Measurements from ENCODE around the gene CEACAM19.

CEACAM19 gene

GRCh38 chr19:44723299-44723951 is 52.1 kb downstream of the CEACAM19 start:
- H3K4me1 Mint-ChIP-seq (ENCODE audit: low read depth) = peaks cover 37% of the 10 kb centered on the region
- no peaks in the 10 kb centered on the region for H3K9me3 Mint-ChIP-seq
- peak overlapping the region; percentile 23 for H3K27ac Mint-ChIP-seq
- peak overlapping the region; percentile 29 for H3K4me3 Mint-ChIP-seq
- DNase-seq (ENCODE audit: low spot score) = no peak
- no peaks in the 10 kb centered on the region for H3K36me3 Mint-ChIP-seq (ENCODE audit: low read depth)
- no peaks in the 10 kb centered on the region for H3K27me3 Mint-ChIP-seq (ENCODE audit: low read depth)

GRCh38 chr19:44723952-44724319 is 52.7 kb downstream of the CEACAM19 start:
- DNase-seq (ENCODE audit: low spot score) = peak; percentile 75
- Mint-ChIP-seq H3K27me3 (ENCODE audit: low read depth) (no peaks in the 10 kb centered on the region), H3K27ac (peak overlapping the region; percentile 23), H3K4me3 (no peak overlapping the region), H3K4me1 (ENCODE audit: low read depth) (peaks cover 39% of the 10 kb centered on the region), H3K9me3 (no peaks in the 10 kb centered on the region), H3K36me3 (ENCODE audit: low read depth) (no peaks in the 10 kb centered on the region)

GRCh38 chr19:44725251-44725650 is 54.0 kb downstream of the CEACAM19 start:
- H3K27me3 Mint-ChIP-seq (ENCODE audit: low read depth) = no peaks in the 10 kb centered on the region
- DNase-seq (ENCODE audit: low spot score) = no peak
- H3K4me1 Mint-ChIP-seq (ENCODE audit: low read depth) = peaks cover 43% of the 10 kb centered on the region
- H3K36me3 Mint-ChIP-seq (ENCODE audit: low read depth) = no peaks in the 10 kb centered on the region
- H3K9me3 Mint-ChIP-seq = no peaks in the 10 kb centered on the region
- no peak overlapping the region for H3K4me3 Mint-ChIP-seq
- H3K27ac Mint-ChIP-seq = no peak overlapping the region

DNA sequence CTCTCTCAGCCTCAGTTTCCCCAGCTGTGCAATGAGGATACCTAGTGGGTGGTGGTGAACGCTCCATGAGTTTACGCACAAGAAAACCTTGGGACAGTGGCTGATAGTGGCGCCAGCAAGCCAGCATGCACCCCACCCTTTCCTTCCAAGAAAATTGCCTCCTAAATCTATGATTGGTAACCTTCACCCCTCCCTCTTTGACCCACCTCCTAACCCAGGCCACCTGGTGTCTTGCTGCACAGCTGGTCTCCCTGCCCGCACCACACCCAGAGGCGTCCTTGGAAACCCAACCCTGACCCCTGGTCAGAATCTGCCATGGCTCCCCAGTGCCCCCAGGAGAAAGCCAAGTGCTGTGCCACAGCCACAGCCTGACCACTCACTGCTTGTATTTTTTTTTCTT is 54.4 kb downstream of the CEACAM19 start:
- Mint-ChIP-seq H3K4me3 (no peak overlapping the region), H3K36me3 (ENCODE audit: low read depth) (no peaks in the 10 kb centered on the region), H3K27me3 (ENCODE audit: low read depth) (no peaks in the 10 kb centered on the region), H3K9me3 (no peaks in the 10 kb centered on the region), H3K27ac (no peak overlapping the region), H3K4me1 (ENCODE audit: low read depth) (peaks cover 43% of the 10 kb centered on the region)
- DNase-seq (ENCODE audit: low spot score) = no peak

- Mint-ChIP-seq H3K36me3 (ENCODE audit: low read depth) (no peaks in the 10 kb centered on the region), H3K4me3 (no peak overlapping the region), H3K4me1 (ENCODE audit: low read depth) (peaks cover 43% of the 10 kb centered on the region), H3K27me3 (ENCODE audit: low read depth) (no peaks in the 10 kb centered on the region), H3K27ac (no peak overlapping the region), H3K9me3 (no peaks in the 10 kb centered on the region)
- DNase-seq (ENCODE audit: low spot score) = no peak
Observed at GRCh38 chr19:44726465-44726864, 55.2 kb downstream of the CEACAM19 start.

DNA sequence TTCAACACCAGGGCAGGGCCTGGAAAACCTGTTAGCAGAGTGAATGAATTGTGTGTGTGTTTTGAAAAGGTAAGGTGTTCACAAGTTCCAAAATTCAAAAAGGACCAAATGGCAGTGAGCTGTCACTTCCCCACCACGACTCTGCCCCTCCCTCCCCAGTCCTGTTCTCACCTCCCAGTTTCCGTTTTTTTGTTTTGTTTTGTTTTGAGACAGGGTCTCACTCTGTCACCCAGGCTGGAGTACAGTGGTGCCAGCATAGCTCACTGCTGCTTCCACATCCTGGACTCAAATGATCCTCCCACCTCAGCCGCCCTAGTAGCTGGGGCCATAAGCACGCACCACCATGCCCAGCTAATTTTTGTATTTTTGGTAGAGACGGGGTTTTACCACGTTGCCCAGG is 56.9 kb downstream of the CEACAM19 start:
- H3K27ac Mint-ChIP-seq = peak overlapping the region; percentile 58

GRCh38 chr19:44729516-44730033 is 58.3 kb downstream of the CEACAM19 start:
- H3K36me3 Mint-ChIP-seq (ENCODE audit: low read depth) = no peaks in the 10 kb centered on the region
- H3K4me1 Mint-ChIP-seq (ENCODE audit: low read depth) = peaks cover 22% of the 10 kb centered on the region
- no peak for DNase-seq (ENCODE audit: low spot score)
- no peak overlapping the region for H3K4me3 Mint-ChIP-seq
- H3K27ac Mint-ChIP-seq = peak overlapping the region; percentile 28
- H3K9me3 Mint-ChIP-seq = no peaks in the 10 kb centered on the region
- H3K27me3 Mint-ChIP-seq (ENCODE audit: low read depth) = peaks cover 2% of the 10 kb centered on the region

More for the DNA sequence above, 56.9 kb downstream of the CEACAM19 start:
- Mint-ChIP-seq H3K4me1 (ENCODE audit: low read depth) (peaks cover 32% of the 10 kb centered on the region), H3K9me3 (no peaks in the 10 kb centered on the region), H3K4me3 (no peak overlapping the region), H3K36me3 (ENCODE audit: low read depth) (no peaks in the 10 kb centered on the region), H3K27me3 (ENCODE audit: low read depth) (peaks cover 2% of the 10 kb centered on the region)
- no peak for DNase-seq (ENCODE audit: low spot score)

DNA sequence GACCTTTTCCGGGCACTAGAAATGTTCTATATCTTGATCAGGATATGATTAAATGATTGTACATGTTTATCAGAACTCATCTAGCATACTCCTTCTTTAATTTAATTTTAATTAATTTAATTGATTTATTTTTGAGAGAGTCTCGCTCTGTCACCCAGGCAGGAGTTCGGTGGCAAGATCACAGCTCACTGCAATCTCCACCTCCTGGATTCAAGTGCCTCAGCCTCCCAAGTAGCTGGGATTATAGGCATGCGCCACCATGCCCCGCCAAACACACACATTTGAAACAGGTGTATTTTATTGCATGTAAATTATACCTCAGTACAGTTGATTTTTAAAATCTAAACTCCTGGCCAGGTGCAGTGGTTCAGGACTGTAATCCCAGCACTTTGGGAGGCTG is 59.8 kb downstream of the CEACAM19 start:
- no peak for DNase-seq (ENCODE audit: low spot score)
- H3K9me3 Mint-ChIP-seq = no peaks in the 10 kb centered on the region
- peaks cover 2% of the 10 kb centered on the region for H3K27me3 Mint-ChIP-seq (ENCODE audit: low read depth)
- no peak overlapping the region for H3K4me3 Mint-ChIP-seq
- H3K36me3 Mint-ChIP-seq (ENCODE audit: low read depth) = no peaks in the 10 kb centered on the region
- peaks cover 21% of the 10 kb centered on the region for H3K4me1 Mint-ChIP-seq (ENCODE audit: low read depth)
- H3K27ac Mint-ChIP-seq = no peak overlapping the region

- H3K27ac Mint-ChIP-seq = no peak overlapping the region
- peaks cover 21% of the 10 kb centered on the region for H3K4me1 Mint-ChIP-seq (ENCODE audit: low read depth)
- peaks cover 2% of the 10 kb centered on the region for H3K27me3 Mint-ChIP-seq (ENCODE audit: low read depth)
- no peak for DNase-seq (ENCODE audit: low spot score)
- H3K9me3 Mint-ChIP-seq = no peaks in the 10 kb centered on the region
- H3K4me3 Mint-ChIP-seq = no peak overlapping the region
- no peaks in the 10 kb centered on the region for H3K36me3 Mint-ChIP-seq (ENCODE audit: low read depth)
Observed at GRCh38 chr19:44731622-44732021, 60.3 kb downstream of the CEACAM19 start.

DNA sequence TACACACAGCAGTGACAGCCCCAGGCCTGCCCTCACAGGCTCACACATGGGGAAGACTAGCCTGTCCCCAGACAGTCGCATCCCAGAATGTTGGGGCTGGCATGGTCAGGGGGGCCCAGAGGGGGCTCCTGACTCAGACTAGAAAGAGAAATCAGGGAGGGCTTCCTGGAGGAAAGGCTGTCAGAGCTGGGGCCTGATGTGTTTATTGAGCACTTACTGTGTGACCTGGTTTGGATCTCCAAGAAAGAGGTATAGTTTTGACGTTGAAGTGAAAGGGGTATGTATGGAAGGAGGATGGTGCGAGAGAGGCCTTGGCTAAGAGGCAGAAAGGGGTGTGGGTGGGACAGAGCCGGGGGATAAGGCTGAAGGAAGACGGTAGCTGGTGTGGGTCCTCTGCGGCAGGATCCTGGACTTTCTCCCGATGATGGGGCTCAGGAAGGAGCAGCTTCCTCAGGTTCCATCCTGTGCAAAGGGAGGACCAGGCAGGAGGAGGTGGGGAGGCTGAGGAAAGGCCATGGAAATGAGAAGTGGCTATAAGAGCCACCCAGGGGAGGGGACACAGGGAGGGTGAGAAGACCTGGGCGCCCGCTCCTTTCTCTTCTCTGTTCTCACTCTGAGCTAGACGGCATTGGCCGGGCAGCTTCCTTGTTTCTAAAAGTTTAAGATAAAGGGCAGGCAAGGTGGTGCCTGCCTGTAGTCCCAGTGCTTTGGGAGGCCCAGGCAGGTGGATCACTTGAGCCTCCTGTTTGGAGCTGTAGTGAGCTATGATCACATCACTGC is 61.1 kb downstream of the CEACAM19 start:
- Mint-ChIP-seq H3K9me3 (no peaks in the 10 kb centered on the region), H3K27ac (no peak overlapping the region), H3K4me1 (ENCODE audit: low read depth) (peaks cover 23% of the 10 kb centered on the region), H3K36me3 (ENCODE audit: low read depth) (no peaks in the 10 kb centered on the region), H3K27me3 (ENCODE audit: low read depth) (peaks cover 2% of the 10 kb centered on the region), H3K4me3 (no peak overlapping the region)
- DNase-seq (ENCODE audit: low spot score) = no peak

All from T-helper 2 cell treated with Interferon-gamma antibody and Interleukin-4, amounts not matched to agents 5 μg/mL and 100 μg/mL, for 36 hours (primary cell).